ENCODE results near the gene ARHGEF7. TPM values are rescaled to one million over a fixed set of nuclear protein-coding genes. Genes with fewer than 3 reads are reported as not detected.

ARHGEF7 gene
- total and polyA plus RNA-seq, 2 experiments from 2014 or later, result 23.6 to 58.9 TPM

GRCh38 chr13:111142472-111142871 lies 27.4 kb downstream of the ARHGEF7 start:
- no peak overlapping the region for H2AFZ ChIP-seq
- no peaks in the 10 kb centered on the region for H3K36me3 ChIP-seq (ENCODE audit: insufficient read depth)
- H4K20me1 ChIP-seq (replicated peaks; ENCODE audit: insufficient read depth), result no peaks in the 10 kb centered on the region
- H3K27me3 ChIP-seq (ENCODE audit: insufficient read depth), result no peaks in the 10 kb centered on the region
- H3K9me2 ChIP-seq (ENCODE audit: insufficient read depth), result no peaks in the 10 kb centered on the region
- H3K27ac ChIP-seq (ENCODE audit: low read depth), result no peak overlapping the region
- no peaks in the 10 kb centered on the region for H3K36me3 Mint-ChIP-seq (ENCODE audit: low read depth)
- DNase-seq (ENCODE audit: low spot score) (no peak), ATAC-seq (no peak)
- H3K27ac Mint-ChIP-seq, result no peak overlapping the region
- H3K9me3 Mint-ChIP-seq, result no peaks in the 10 kb centered on the region
- no peak overlapping the region for H3K4me3 ChIP-seq
- H3K79me2 ChIP-seq (replicated peaks; ENCODE audit: insufficient read depth), result no peaks in the 10 kb centered on the region
- no peak for TF ChIP-seq ETS1 (IDR thresholded peaks at IDR 0.05)
- no peak for TF ChIP-seq CTCF (conservative IDR thresholded peaks at IDR 0.05; ENCODE audit: low read depth in 2 of 2)
- TF ChIP-seq JUNB (IDR thresholded peaks at IDR 0.05; ENCODE audit: unreplicated experiment), result no peak
- TF ChIP-seq ZNF114 (CRISPR knock-in tag; IDR thresholded peaks at IDR 0.05), result no peak
- no peak for TF ChIP-seq ZNF462 (CRISPR knock-in tag; IDR thresholded peaks at IDR 0.05)
- no peak for TF ChIP-seq ZNF331 (CRISPR knock-in tag; IDR thresholded peaks at IDR 0.05; ENCODE audit: low read depth)
- no peak for TF ChIP-seq EZH2 (IDR thresholded peaks at IDR 0.05; ENCODE audit: low read depth, unreplicated experiment)
- no peak for TF ChIP-seq NANOG (IDR thresholded peaks at IDR 0.05; ENCODE audit: borderline replicate concordance)
- H3K4me2 ChIP-seq, result no peak overlapping the region
- H3F3A ChIP-seq (replicated peaks; ENCODE audit: low read depth), result no peaks in the 10 kb centered on the region
- H3K4me3 Mint-ChIP-seq, result no peak overlapping the region
- no peaks in the 10 kb centered on the region for H3K4me1 Mint-ChIP-seq
- H3K27me3 Mint-ChIP-seq (ENCODE audit: insufficient read depth, low read depth, poor library complexity), result no peaks in the 10 kb centered on the region
- no peaks in the 10 kb centered on the region for H3K4me1 ChIP-seq (ENCODE audit: insufficient read depth)

All from GM23338 (cell line).